KBM-7 (cell line): ENCODE measurements around the gene ARID1A.
"Not testable (repeated sequence)": the region's sequence is repeated elsewhere in the genome, so short reads cannot be mapped to it uniquely, and the experiment has no call there.

Experiments used
- DNase-seq: peaks from one replicate; pipeline ENCODE4 v3.0.0-alpha.2; 2015
- in situ Hi-C: fragments of 300-500 bp; cut with MboI; formaldehyde crosslinking; loops from 2 replicates; pipeline ENCODE4 v1.14.3; 2020; ENCODE audit warnings: low sequenced_read_pairs, low pct_unique_long_range_greater_than_20kb, mixed read lengths

Gene ARID1A

GRCh38 chr1:26784023-26784871, 88.4 kb downstream of the ARID1A start:
- peak; percentile 60 for DNase-seq
- in situ Hi-C loops, result no loop called here

GRCh38 chr1:26784886-26785285, 89.1 kb downstream of the ARID1A start:
- in situ Hi-C loops, result no loop called here
- no peak for DNase-seq

GRCh38 chr1:26785611-26786436, 90.0 kb downstream of the ARID1A start:
- DNase-seq, result peak; percentile 80
- in situ Hi-C loops, result no loop called here

- in situ Hi-C loops, result no loop called here
- DNase-seq, result peak; percentile 92
Measured at GRCh38 chr1:26786437-26787380, 90.9 kb downstream of the ARID1A start.

- in situ Hi-C loops, result no loop called here
- no peak for DNase-seq
Measured at GRCh38 chr1:26787381-26787705, 91.5 kb downstream of the ARID1A start.

- in situ Hi-C loops, result no loop called here
Measured at GRCh38 chr1:26787706-26788514, 92.1 kb downstream of the ARID1A start, which contains the start of gene PIGV. TSS of gene PIGV (plus strand) at chr1:26787950. CDS start at chr1:26790816, 2,866 bp downstream.

GRCh38 chr1:26788515-26788785, 92.6 kb downstream of the ARID1A start:
- in situ Hi-C loops, result no loop called here

More at GRCh38 chr1:26787706-26788514, 92.1 kb downstream of the ARID1A start, which contains the start of gene PIGV:
- peak; percentile 90 for DNase-seq

GRCh38 chr1:26788836-26789611, 93.2 kb downstream of the ARID1A start:
- peak; percentile 85 for DNase-seq
- in situ Hi-C loops, result no loop called here

More at GRCh38 chr1:26788515-26788785, 92.6 kb downstream of the ARID1A start:
- DNase-seq, result no peak

- no peak for DNase-seq
- in situ Hi-C loops, result no loop called here
Measured at GRCh38 chr1:26789612-26789865, 93.7 kb downstream of the ARID1A start.

GRCh38 chr1:26789931-26790330, 94.1 kb downstream of the ARID1A start:
- DNase-seq, result peak; percentile 56
- in situ Hi-C loops, result no loop called here

GRCh38 chr1:26790551-26790953, 94.7 kb downstream of the ARID1A start:
- in situ Hi-C loops, result no loop called here
- DNase-seq, result no peak

- no peak for DNase-seq
- in situ Hi-C loops, result no loop called here
Measured at GRCh38 chr1:26791148-26791547, 95.3 kb downstream of the ARID1A start.

- in situ Hi-C loops, result no loop called here
- no peak for DNase-seq
Measured at GRCh38 chr1:26791626-26792025, 95.8 kb downstream of the ARID1A start.

GRCh38 chr1:26792924-26793323, 97.1 kb downstream of the ARID1A start:
- in situ Hi-C loops, result no loop called here
- DNase-seq, result no peak

- no peak for DNase-seq
- in situ Hi-C loops, result no loop called here
Measured at GRCh38 chr1:26794391-26794790, 98.6 kb downstream of the ARID1A start.

GRCh38 chr1:26797627-26798026, 101.8 kb downstream of the ARID1A start:
- no peak for DNase-seq
- in situ Hi-C loops, result no loop called here

GRCh38 chr1:26799479-26800142, 103.8 kb downstream of the ARID1A start:
- in situ Hi-C loops, result no loop called here
- DNase-seq, result no peak

- in situ Hi-C loops, result not testable (repeated sequence)
Measured at GRCh38 chr1:26803932-26804331, 108.1 kb downstream of the ARID1A start.

More at GRCh38 chr1:26803932-26804331, 108.1 kb downstream of the ARID1A start:
- not testable (repeated sequence) for DNase-seq
